Measurements from ENCODE around the gene PIGU.
"Not testable (repeated sequence)": the region's sequence is repeated elsewhere in the genome, so short reads cannot be mapped to it uniquely, and the experiment has no call there.

Gene PIGU

DNA sequence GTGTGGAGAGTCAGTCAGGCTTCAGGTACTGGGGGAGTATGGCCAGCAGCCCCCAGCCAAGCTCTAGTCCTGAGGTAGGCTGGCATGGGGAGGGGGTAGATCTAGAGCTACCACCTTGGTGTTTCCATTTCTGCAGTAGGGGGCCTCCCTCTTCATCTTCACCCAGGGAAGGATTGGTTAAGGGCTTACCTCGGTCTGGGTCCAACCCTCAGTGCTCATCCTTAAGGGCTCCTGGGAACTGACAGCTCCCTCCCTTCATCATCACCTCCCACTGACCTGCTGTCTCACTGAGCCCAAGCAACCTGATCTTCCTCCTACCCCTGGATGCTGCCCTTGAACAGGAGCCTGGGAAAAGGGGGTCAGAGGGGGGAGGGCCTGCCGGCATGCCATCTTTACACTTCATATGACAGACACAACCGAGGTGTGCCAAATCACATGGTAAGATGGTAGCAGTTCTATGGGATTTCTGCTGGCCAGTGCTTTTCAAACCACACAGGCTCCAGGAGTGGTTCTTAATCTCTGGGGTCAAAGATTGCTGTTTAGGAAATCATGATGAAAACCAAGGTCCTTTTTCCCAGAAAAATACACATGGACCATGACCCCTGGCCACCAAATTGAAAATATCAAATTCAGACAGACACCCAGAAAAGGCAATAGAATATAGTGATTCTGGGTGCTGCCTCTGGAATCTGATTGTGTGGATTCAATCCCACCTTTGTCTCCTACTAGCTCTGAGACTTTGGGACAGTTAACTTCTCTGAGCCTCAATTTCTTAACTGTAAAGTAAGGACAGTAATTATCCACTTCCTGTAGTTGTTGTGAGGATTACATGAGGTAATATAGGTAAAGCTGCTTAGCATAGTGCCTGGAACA lies 30.3 kb upstream of the PIGU start:
- FAIRE-seq = no peak

DNA sequence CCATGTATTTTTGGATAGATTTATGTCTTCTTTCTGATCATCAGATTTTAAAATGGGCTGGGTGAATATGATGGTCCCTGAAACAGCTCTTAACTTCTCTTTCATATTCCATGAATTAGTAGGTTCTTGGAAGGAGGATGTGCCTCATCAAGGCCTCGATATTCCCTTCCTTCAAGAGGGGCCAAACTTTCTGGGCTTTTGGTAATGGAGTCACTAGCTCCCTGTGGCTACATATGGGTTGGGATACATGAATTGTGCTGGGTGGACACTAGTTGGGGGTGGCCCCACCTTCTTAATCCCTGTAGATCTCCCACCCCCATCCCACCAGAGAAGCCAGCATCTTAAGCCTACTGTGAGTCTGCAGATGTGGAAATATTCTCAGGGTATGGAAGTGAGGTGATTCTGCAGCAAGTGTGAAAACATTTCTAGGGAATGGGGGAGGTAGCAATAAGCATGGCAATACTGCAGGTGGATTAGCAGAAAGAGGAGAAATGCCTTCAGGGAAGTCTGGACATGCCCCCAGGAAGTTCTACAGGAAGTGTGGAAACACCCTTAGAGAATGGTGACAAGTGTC lies 29.5 kb upstream of the PIGU start:
- no peak for FAIRE-seq

DNA sequence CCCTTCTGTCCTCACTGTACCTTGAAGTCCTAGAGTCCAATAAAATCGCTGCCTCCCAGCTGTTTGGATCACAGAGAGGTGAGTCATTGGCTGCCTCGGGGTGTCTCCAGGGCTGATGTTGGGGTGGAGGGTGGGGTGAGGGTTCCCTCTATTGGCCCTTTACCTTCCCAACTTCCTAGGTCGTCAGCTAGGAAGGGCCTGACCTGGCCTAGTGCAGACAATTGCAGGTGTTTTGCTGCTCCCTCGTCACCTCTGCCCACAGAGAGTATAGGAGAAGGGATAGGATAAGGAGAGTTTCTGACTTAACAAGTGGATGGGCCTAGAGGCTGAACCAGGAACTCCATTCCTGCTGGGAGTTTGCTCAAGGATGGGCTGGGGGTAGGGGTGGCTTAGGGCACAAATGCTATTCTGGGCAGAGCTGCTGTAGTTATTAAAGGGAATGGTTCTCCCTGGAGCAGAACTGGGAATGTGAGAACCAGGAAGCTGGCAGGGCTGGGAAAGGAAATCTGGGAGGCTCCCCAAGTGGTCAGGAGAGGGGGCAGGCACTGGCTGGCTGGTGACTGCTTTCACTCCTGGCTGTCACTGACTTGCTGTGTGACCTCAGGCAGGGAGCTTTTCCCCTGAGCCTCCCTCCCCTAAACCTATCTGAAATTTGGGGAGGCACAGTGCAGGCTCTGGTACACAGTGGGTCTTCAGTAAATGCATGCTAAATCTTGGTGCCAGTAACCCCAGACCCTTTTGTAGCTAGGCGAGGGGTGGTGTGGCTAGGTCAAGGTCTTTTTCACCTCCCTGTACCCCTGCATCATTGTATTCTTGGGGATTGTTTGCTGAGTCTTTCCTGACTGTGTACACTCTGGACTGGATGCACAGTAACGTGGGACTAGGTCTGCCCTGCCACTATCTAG lies 28.8 kb upstream of the PIGU start:
- no peak for FAIRE-seq

DNA sequence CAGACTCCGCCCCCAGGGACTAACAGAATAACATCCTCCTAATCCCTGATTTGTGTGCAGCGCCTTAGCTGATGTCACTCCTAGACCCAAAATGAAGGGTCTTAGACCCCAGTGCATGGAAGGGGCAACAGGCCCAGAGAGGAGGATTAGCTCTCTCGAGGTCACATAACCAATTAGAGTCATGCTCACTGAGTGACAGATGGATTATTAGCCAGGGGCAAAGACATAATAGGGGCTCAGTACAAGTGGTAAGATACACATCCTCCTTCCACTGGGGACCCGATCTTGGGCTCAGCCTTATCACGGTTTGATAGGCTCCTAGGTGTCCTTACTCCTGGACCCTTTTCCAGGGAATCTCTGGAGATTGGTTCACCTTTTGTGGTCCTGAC lies 28.1 kb upstream of the PIGU start:
- no peak for FAIRE-seq

DNA sequence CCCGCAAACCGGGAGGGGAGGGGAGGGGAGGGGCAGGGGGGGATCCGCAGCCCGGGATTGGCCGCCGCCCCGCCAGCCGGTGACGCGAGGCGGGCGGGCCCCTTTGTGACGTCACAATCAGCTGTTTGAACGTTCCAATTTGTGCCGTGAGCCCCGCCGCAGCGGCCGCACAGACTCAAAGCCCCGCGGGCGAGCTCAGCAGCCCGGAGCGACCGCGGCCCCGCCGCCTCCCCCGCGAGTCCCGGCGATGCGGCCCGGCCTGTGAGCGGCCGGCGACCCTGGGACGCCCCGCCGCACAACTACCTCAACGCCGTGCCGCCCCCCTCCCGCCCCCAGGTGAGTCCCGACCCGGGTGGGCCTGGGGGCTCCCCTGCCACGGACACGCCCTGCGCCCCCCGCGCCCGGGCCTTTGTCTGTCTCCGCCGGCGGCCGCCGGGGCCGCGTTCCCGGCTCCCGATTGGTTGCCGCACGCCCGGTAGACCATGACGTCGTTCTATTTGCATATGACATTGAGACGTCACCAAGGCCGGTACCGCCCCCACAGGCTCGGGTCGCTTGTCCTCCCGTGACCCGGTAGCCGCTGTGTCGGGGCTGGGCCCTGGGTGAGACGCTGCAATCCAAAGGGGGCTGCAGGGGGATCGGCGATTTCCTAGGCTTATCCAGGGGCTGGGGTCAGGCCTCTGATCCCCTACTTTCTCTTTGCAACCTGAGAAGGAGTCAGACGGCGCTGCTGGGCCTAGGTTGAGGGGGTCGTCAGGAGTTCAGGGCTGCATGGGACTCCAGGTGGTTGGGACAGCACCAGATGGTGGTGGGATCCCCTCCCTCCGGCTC lies 27.5 kb upstream of the PIGU start, which contains the start of gene TP53INP2:
Gene TP53INP2, plus strand, starts transcription at position 168 of the 831 bp plus-strand sequence. CDS start 4,396 bp downstream, outside the sequence.
- FAIRE-seq = no peak

DNA sequence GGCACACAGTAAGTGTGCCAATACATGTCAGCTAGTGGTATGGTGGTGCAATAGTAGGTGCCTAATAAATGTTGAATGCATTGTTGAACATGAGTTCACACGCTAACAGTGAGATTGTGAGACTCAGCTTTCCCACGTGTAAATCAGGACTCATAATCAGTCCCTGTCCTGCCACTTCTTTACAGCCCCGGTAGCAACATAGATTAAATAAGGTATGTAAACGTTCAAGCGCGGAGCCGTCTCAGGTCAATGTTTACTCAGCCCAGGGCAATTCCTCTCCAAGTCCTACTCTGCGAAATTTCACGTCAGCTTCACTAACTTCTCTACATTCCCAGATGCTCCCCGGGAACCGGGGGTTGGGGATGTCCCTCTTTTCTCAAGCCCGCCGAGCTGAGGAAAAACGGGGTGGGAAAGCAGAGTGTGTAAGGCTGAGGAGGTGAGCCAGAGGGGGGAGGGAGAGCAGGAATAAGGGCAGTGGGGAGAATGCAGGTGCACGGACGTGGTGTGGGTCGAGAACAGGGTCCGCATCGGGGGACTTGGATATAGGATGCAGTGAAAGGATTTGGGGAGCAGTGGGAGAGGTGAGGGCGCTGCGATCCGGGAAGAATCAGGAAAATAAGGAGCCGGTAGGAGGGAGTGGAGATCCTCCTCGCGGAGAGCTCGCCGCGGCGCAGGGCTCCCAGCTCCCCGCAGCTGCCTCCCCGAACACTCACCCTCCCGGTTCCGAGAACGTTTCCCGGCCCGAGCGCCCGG lies 26.7 kb upstream of the PIGU start:
- no peak for FAIRE-seq

DNA sequence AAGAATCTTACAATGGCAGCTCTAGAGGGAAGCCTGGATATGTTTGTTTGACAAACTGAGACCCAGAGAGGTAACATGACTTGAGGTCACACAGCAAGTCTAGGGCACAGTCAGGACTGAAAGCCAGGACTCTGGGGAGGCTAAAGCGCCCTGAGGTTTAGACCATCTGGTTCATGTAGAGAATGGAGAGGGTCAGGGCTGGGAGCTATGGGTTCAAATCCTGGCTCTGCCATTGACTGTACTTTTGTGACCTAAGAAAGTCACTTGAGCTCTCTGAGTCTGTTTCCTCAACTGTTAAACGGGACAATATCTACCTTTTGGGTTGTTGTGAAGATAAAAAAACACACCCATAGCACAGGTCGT lies 26.1 kb upstream of the PIGU start:
- FAIRE-seq = no peak

DNA sequence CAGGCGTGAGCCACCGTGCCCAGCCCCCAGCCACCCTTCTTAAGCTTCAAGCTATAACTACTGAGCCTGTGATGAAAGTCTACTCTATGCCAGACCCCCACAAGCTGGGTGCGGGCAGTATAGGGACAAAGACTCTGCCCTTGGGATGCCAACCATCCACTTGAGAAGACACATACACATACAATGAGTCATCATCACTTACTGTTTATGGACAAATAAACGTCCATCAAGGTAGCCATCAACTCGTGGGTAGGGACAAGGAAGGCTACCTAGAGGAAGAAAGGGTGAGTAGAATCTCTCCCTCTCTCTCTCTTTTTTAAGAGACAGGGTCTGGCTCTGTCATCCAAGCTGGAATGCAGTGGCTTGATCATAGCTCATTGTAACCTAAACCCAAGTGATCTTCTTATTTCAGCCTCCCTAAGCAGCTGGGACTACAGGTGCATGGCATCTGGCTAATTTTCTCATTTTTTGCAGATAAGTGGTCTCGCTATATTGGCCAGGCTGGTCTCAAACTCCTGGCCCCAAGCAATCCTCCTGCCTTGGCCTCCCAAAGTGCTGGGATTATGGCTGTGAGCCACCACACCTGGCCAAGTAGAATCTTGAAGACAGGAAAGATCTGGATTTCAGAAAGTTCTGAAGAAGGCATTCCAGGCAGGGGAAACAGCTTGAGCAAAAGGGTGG lies 24.7 kb upstream of the PIGU start:
- FAIRE-seq = no peak

DNA sequence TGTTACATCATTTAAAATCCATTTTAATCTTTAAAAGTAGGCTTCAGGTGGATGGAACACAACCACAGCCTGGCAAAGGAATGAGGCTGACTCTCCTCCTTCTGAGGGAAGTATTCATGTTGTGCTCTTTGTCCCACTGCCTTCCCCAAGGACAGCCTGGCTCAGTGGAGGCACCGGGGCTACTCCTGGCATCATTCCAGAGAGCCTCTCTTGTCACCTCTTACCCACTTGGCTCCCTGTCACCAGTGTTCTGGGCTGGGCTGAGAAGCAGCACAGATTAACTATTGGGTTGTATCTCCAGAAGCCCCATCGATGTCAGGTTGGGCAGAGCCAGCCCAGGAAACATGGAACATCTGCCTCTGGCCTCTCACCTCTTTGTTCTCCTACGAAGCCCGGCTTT lies 16.5 kb upstream of the PIGU start:
- FAIRE-seq = no peak

DNA sequence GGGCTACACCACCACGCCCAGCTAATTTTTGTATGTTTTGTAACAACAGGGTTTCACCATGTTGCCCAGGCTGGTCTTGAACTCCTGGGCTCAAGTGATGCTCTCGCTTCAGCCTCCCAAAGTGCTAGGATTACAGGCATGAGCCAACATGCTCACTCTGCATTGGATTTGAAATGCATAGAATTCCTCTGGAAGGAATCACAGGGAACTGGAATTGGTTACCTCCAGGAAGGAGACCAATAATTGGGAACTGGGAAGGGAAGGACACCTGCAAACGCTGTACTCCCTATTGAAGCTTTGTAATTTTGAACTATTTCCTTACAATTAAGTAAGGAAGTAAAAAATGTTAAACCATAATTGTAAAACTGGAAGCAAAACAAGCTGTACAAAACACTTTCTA lies 14.9 kb upstream of the PIGU start:
- no peak for FAIRE-seq

DNA sequence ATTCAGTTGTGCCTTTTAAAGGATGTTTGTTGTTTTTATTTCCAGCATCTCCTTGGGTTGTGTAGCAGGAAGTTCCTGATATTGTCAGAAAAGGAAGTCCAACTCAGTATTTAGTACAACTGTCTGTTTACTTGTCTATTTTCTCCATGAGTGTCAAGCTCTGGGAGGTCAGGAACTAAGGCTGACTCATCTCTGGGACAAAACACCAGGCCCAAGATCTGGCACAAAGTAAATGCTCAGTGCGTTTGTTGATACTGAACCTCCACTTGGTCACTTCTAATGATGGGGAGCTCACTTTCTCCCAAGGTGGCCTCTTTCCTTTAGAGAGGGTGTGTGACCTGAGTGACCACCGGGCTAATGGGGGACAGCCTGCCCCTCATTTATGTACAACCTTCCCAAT lies 12.6 kb upstream of the PIGU start:
- no peak for FAIRE-seq

DNA sequence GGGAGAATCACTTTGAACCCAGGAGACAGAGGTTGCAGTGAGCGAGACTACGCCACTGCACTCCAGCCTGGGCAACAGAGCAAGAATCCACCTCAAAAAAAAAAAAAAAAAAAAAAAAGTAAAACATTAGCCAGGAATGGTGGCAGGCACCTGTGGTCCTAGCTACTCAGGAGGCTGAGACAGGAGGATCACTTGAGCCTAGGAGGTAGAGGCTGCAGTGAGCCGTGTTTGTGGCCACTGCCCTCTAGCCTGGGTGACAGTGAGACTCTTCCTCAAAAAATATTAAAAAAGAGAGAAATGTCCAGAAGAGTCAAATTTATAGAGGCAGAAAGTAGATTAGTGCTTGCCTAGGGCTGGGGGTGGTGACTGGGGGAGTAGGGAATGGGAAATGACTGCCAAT lies 6.8 kb upstream of the PIGU start:
- FAIRE-seq = no peak

DNA sequence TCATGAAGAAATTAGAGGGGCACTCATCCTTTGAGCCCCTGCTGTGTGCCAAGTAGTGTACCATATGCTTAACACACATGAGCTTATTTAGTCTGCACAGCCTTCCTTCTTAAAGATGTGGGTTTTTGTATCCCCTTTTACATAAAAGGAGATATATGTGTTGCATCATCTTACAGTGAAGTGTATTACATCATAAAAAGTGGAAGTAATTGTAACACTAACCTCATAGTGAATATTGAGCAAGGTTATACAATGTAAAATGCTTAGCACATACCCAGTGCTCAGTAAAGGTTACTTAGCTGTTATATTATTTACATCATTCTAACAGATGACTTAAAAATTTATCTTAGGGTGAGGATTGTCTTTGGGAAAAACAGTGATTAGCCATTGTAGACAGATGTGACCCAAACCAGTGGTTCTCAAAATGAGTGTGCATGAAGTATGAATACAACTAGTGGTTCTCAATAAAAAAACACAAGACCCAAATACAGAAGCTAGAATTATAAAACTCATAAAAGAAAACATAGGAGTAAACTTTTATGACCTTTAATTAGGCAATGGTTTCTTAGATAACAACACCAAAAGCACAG lies 3.8 kb upstream of the PIGU start:
- FAIRE-seq = no peak

DNA sequence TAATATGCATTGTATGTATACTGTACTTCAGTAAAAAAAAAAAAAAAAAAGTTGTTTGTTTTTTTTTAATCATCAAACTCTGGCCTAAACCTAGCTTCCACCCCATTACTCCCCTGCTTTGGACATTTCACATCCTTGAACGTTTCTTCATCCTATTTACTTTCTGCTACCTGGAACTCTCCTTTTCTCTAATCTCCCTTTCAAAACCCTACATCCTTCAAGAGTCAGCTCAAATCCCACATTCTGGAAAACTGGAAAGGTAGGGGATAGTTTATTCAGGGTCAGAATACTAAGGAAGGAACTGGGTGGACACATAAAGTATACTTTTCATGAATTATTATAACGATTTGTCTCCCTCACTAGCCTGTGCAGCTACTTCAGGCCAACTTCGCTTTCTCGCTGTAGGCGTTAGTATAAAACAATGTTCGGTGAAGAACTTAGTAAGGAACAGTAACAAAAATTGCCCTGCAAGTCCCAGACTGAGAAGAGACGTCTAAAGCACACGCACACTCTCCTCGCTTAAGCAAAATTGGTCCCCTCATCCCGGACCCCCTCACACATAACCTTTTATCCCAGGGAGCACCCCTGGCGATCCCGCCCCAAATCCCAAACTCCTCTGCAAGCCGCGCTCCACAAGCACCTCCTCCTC lies 775 bp downstream of the PIGU start:
- no peak for FAIRE-seq

DNA sequence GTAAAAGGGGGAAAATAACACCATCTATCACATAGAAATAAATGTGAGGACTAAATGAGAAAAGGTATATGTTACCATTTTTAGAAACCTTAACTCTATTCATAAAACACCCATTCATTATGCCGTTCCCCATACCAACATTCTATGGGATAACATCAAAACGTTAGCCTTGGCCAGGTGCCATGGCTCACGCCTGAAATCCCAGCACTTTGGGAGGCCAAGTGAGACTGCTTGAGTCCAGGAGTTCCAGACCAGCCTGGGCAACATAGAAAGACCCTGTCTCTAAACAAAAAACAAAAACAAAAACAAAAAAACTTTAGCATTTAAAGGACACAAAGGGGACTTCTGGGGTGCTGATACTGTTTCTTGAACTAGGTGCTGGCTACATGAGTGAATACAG lies 1.3 kb downstream of the PIGU start:
- no peak for FAIRE-seq

DNA sequence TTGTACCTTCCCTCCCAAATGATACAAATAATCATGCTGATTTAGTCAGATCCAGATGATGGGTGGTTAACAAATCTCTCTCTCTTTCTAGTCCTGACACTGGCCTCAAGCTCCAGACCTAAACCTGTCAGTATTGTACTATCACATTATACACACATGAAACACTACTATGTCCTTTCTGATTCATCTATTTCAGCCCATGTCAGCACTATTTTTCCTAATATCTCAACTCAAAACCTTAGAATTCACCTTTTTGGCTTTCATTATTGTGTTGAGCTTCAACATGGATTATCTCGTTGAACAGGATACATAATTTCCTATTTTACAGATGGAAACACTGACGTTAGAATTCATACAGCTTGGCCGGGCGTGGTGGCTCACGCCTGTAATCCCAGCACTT lies 3.5 kb downstream of the PIGU start:
- FAIRE-seq = no peak

DNA sequence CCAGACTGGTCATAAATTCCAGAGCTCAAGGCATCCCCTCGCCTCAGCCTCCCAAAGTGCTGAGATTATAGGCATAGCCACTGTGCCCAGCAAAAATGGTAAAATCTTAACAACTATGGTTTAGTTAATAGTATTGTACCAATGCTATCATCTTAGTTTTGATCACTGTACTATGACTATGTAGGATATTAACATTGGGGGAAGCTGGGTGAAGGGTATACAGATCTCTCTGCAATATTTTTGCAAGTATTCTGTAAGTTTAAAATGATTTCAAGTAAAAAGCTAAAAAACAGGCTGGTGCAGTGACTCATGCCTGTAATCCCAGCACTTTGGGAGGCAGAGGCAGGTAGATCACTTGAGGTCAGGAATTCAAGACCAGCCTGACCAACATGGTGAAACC lies 7.8 kb downstream of the PIGU start:
- no peak for FAIRE-seq

DNA sequence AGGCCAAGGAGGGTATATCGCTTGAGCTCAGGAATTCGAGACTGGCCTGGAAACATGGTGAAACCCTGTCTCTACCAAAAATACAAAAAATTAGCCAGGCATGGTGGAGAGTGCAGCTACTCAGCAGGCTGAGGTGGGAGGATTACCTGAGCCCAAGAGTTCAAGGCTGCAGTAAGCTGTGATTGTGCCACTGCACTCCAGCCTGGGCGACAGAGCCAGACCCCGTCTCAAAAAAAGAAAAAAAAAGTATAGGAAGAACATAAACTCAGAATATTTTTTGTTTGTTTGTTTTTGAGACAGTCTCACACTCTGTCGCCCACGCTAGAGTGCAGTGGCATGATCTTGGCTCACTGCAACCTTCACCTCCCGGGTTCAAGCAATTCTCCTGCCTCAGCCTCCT lies 12.1 kb downstream of the PIGU start:
- FAIRE-seq = not testable (repeated sequence)

DNA sequence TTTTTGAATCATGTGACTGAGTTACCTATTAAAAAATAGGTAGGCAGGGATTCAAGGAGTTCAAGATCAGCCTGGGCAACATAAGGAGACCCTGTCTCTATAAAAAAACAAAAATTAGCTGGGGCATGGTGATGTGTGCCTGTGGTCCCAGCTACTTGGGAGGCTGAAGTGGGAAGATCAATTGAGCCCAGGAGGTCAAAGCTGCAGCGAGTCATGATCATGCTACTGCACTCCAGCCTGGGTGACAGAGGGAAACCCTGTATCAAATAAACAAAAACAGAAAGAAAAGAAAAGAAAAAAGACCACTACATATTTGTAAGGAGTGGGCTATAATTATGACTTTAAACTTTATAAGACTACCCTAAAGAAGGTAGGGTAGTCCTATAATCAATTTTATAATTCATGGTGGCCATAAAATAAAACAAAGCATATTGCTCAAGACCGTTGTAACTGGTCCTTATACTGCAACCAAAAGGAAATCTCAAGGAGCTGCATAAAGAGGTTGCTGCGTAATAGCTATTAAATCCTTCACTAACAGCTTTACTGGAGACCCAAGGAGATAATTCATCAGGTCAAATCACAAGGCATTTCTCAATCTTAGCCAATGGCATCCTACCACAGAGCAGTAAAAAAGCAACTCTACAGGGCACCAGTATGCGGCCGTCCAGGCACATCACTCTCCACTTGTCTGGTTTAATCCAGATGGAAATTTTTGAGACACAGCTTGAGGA lies 13.5 kb downstream of the PIGU start:
- FAIRE-seq = no peak

DNA sequence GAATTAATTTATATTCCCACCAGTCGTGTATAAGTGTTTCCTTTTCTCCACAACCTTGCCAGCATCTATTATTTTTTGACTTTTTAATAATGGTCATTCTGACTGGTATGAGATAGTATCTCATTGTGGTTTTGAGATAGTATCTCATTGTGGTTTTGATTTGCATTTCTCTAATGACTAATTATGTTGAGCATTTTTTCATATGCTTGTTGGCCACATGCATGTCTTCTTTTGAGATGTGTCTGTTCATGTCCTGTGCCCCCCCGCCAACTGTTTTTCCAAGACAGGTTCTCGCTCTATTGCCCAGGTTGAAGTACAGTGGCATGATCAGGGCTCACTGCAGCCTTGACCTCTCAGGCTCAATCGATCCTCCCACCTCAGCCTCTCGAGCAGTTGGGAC lies 15.1 kb downstream of the PIGU start:
- not testable (repeated sequence) for FAIRE-seq

Measured in G401.6 (cell line).